GM10266 (cell line): ENCODE results near the gene TMEM200A.

ENCODE experiments used
- DNase-seq: peaks from one replicate; pipeline ENCODE4 v3.0.0; 2012; ENCODE audit errors: extremely low spot score
- TF ChIP-seq, protein P1 (sequence below): IDR thresholded peaks from 2 replicates; pipeline ENCODE4 v1.5.1; 2012; ENCODE audit warnings: mild to moderate bottlenecking, low read depth; ENCODE audit not compliant: control insufficient read depth, insufficient read depth; ENCODE audit errors: missing control alignments

Gene TMEM200A

GRCh38 chr6:130407032-130407431 is 41.2 kb downstream of the TMEM200A start:
- no peak for DNase-seq
- TF ChIP-seq, protein P1, sequence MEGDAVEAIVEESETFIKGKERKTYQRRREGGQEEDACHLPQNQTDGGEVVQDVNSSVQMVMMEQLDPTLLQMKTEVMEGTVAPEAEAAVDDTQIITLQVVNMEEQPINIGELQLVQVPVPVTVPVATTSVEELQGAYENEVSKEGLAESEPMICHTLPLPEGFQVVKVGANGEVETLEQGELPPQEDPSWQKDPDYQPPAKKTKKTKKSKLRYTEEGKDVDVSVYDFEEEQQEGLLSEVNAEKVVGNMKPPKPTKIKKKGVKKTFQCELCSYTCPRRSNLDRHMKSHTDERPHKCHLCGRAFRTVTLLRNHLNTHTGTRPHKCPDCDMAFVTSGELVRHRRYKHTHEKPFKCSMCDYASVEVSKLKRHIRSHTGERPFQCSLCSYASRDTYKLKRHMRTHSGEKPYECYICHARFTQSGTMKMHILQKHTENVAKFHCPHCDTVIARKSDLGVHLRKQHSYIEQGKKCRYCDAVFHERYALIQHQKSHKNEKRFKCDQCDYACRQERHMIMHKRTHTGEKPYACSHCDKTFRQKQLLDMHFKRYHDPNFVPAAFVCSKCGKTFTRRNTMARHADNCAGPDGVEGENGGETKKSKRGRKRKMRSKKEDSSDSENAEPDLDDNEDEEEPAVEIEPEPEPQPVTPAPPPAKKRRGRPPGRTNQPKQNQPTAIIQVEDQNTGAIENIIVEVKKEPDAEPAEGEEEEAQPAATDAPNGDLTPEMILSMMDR: no peak

GRCh38 chr6:130409418-130410100 is 43.7 kb downstream of the TMEM200A start:
- TF ChIP-seq, protein P1: no peak
- DNase-seq: no peak

GRCh38 chr6:130411481-130411880 is 45.7 kb downstream of the TMEM200A start:
- TF ChIP-seq, protein P1: no peak

GRCh38 chr6:130412556-130413290 is 46.9 kb downstream of the TMEM200A start:
- DNase-seq: no peak
- TF ChIP-seq, protein P1: no peak

More at GRCh38 chr6:130411481-130411880, 45.7 kb downstream of the TMEM200A start:
- DNase-seq: no peak

DNA sequence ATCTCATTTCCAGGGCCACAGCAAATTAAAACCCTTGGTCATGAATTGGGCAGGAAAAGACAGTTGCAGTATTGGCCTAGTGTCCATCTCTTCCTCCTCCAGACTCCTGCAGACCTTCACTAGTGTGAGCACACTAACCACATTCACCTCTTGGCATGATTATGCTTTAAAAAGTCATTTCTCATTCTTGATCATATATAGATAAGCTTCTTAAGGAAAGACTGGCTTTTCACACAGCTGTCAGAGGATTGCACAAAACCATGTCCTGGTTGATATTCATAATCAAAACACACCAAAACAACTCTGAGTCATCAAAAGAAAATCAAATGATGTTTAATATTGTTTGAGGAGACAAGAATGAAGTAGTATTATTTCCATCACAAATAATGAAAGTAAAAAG is 52.1 kb downstream of the TMEM200A start:
- no peak for DNase-seq
- TF ChIP-seq, protein P1: no peak

DNA sequence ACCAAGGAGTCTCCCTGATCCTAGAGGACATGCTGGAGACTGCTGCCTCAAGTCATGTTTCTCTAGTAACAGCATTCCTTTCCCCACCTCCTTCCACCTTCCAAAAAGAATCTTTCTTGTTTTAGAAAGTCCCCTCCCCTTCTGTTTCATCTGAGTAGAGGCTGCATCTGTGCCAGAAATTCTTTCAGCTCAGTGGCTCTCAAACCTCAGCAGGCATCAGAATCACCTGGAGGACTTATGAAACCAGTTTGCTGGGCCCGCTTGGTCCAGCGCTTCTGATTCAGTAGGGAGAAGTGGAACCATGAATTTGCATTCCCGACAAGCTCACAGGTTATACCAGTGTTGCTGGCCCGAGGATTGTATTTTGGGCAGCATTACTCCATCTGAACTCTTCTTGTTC is 55.1 kb downstream of the TMEM200A start:
- no peak for DNase-seq
- TF ChIP-seq, protein P1: no peak

DNA sequence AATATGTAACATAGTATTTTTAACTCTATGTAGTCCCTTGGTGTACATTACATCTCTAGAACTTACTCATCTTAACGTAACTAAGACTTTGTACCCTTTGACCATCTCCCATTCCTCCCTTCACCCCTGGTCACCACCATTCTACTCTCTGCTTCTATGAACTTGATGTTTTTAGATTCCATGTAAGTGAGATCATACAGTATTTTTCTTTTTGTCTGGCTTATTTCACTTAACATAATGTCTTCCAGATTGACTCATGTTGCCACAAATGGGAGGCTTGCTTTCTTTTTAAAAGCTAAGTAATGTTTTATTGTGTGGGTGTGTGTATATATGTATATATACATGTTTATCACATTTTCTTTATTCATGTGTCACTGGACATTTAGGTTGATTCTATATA is 55.8 kb downstream of the TMEM200A start:
- TF ChIP-seq, protein P1: no peak
- DNase-seq: no peak
